ENCODE data around the gene APOBEC3B. TPM values are rescaled to one million over a fixed set of nuclear protein-coding genes. Genes with fewer than 3 reads are reported as not detected.
A peak's percentile ranks its signal among the peaks of the same experiment; 100 is the strongest.

The APOBEC3B gene
- polyA plus RNA-seq, 1 donor from 2014 or later = not detected

- TF ChIP-seq EP300 (conservative IDR thresholded peaks at IDR 0.05; ENCODE audit: poor library complexity, severe bottlenecking) = no peak
- no peak for TF ChIP-seq MXI1 (conservative IDR thresholded peaks at IDR 0.05; ENCODE audit: poor library complexity, severe bottlenecking)
- no peak overlapping the region for H3K4me3 ChIP-seq (ENCODE audit: low read length)
- no peaks in the 10 kb centered on the region for H4K20me1 ChIP-seq (ENCODE audit: insufficient read depth)
- no peaks in the 10 kb centered on the region for H3K79me2 ChIP-seq (replicated peaks; ENCODE audit: insufficient read depth, low read length)
- H3K9me3 ChIP-seq (ENCODE audit: low read length) = no peaks in the 10 kb centered on the region
- no peak overlapping the region for H3K4me2 ChIP-seq (ENCODE audit: low read length)
- no peaks in the 10 kb centered on the region for H3K36me3 ChIP-seq (ENCODE audit: insufficient read depth, low read length)
- H2AFZ ChIP-seq (ENCODE audit: low read depth, low read length) = no peak overlapping the region
- H3K9ac ChIP-seq (ENCODE audit: low read length) = no peak overlapping the region
- no peaks in the 10 kb centered on the region for H3F3A ChIP-seq (ENCODE audit: insufficient read depth, low read length, poor library complexity, severe bottlenecking)
- no peaks in the 10 kb centered on the region for H3K27me3 ChIP-seq (ENCODE audit: insufficient read depth, low read depth, low read length)
- no peaks in the 10 kb centered on the region for H3K9me2 ChIP-seq (ENCODE audit: insufficient read depth, low read length)
- no peak overlapping the region for H3K27ac ChIP-seq (ENCODE audit: low read length)
These were observed 15.4 kb downstream of the APOBEC3B start for GRCh38 chr22:38997518-38997917.

GRCh38 chr22:39003165-39003638 lies 21.1 kb downstream of the APOBEC3B start:
- Histone ChIP-seq H3K9ac (ENCODE audit: low read length) (no peak overlapping the region), H3K27me3 (ENCODE audit: insufficient read depth, low read depth, low read length) (no peaks in the 10 kb centered on the region), H3K4me3 (ENCODE audit: low read length) (no peak overlapping the region), H4K20me1 (ENCODE audit: insufficient read depth) (no peaks in the 10 kb centered on the region), H3K9me2 (ENCODE audit: insufficient read depth, low read length) (no peaks in the 10 kb centered on the region), H2AFZ (ENCODE audit: low read depth, low read length) (no peak overlapping the region), H3F3A (ENCODE audit: insufficient read depth, low read length, poor library complexity, severe bottlenecking) (no peaks in the 10 kb centered on the region), H3K4me2 (ENCODE audit: low read length) (no peak overlapping the region), H3K27ac (ENCODE audit: low read length) (no peak overlapping the region), H3K79me2 (replicated peaks; ENCODE audit: insufficient read depth, low read length) (no peaks in the 10 kb centered on the region), H3K36me3 (ENCODE audit: insufficient read depth, low read length) (no peaks in the 10 kb centered on the region), H3K9me3 (ENCODE audit: low read length) (no peaks in the 10 kb centered on the region)
- TF ChIP-seq MXI1 (conservative IDR thresholded peaks at IDR 0.05; ENCODE audit: poor library complexity, severe bottlenecking) (no peak), REST (IDR thresholded peaks at IDR 0.05; ENCODE audit: borderline replicate concordance) (no peak), EP300 (conservative IDR thresholded peaks at IDR 0.05; ENCODE audit: poor library complexity, severe bottlenecking) (no peak), CTCF (IDR thresholded peaks at IDR 0.05; ENCODE audit: poor library complexity, severe bottlenecking) (peak; percentile 63), EZH2 (IDR thresholded peaks at IDR 0.05; ENCODE audit: borderline replicate concordance, insufficient read depth, low read length, poor library complexity, severe bottlenecking) (no peak), POLR2AphosphoS5 (IDR thresholded peaks at IDR 0.05) (no peak), SMC3 (conservative IDR thresholded peaks at IDR 0.05; ENCODE audit: poor library complexity) (peak; percentile 67), TAF1 (IDR thresholded peaks at IDR 0.05; ENCODE audit: low read depth) (no peak), RAD21 (conservative IDR thresholded peaks at IDR 0.05) (peak; percentile 53)

Measured in neural cell (in vitro differentiated cells).